ENCODE measurements around the gene RPP25. TPM values are rescaled to one million over a fixed set of nuclear protein-coding genes. Genes with fewer than 3 reads are reported as not detected.
"Not testable (repeated sequence)": the region's sequence is repeated elsewhere in the genome, so short reads cannot be mapped to it uniquely, and the experiment has no call there.

The RPP25 gene
- total RNA-seq, 1 experiment from 2014 or later = 22.5 TPM

GRCh38 chr15:74924525-74924924 is 32.0 kb downstream of the RPP25 start:
- ChIA-PET CTCF (no interaction called here), POLR2A (ENCODE audit: low non-redundant PET) (no interaction called here)
- Histone ChIP-seq H3K27me3 (replicated peaks; ENCODE audit: insufficient read depth, low read depth, low read length, poor library complexity) (no peaks in the 10 kb centered on the region), H3K4me3 (ENCODE audit: low read depth, low read length, poor library complexity, severe bottlenecking) (no peak overlapping the region), H3K36me3 (ENCODE audit: insufficient read depth, low read length, poor library complexity, severe bottlenecking) (peaks cover 81% of the 10 kb centered on the region), H3K9me3 (ENCODE audit: low read depth, low read length, poor library complexity, severe bottlenecking) (no peaks in the 10 kb centered on the region), H3K4me1 (ENCODE audit: insufficient read depth, low read length, poor library complexity, severe bottlenecking) (no peaks in the 10 kb centered on the region), H3K27ac (ENCODE audit: low read depth, low read length, poor library complexity, severe bottlenecking) (no peak overlapping the region)
- DNase-seq (ENCODE audit: low spot score) = no peak
- intact Hi-C loops (cut with micrococcal nuclease; ENCODE audit: unreplicated experiment) = no loop called here
- BruUV-seq (replicated peaks) = no TSS peak
- TF ChIP-seq EZH2 (IDR thresholded peaks at IDR 0.05; ENCODE audit: borderline replicate concordance, low read depth, low read length, poor library complexity, severe bottlenecking) = no peak
- no peak for TF ChIP-seq CTCF (conservative IDR thresholded peaks at IDR 0.05; ENCODE audit: low read depth, low read length)

DNA sequence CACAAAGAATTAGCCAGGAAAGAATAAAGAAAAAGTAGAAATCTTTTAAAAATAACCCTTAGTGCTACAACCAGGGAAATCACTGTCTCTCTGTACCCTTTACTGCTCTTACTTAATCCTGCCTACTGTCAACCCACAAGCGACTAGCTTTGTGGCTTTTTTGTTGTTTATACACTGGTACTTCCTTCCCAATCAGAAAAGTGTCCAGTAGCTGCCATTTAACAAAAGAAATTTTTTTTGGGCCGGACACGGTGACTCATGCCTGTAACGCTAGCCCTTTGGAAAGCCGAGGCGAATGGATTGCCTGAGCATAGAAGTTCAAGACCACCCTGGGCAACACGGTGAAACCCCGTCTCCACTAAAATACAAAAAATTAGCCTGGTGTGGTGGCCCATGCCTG is 36.1 kb downstream of the RPP25 start:
- no TSS peak for BruUV-seq (replicated peaks)
- CTCF ChIA-PET = no interaction called here
- Histone ChIP-seq H3K36me3 (ENCODE audit: insufficient read depth, low read length, poor library complexity, severe bottlenecking) (peaks cover 74% of the 10 kb centered on the region), H3K9me3 (ENCODE audit: low read depth, low read length, poor library complexity, severe bottlenecking) (no peaks in the 10 kb centered on the region), H3K27me3 (replicated peaks; ENCODE audit: insufficient read depth, low read depth, low read length, poor library complexity) (no peaks in the 10 kb centered on the region), H3K4me1 (ENCODE audit: insufficient read depth, low read length, poor library complexity, severe bottlenecking) (no peaks in the 10 kb centered on the region), H3K27ac (ENCODE audit: low read depth, low read length, poor library complexity, severe bottlenecking) (no peak overlapping the region), H3K4me3 (ENCODE audit: low read depth, low read length, poor library complexity, severe bottlenecking) (no peak overlapping the region)
- intact Hi-C loops (cut with micrococcal nuclease; ENCODE audit: unreplicated experiment) = no loop called here
- no peak for DNase-seq (ENCODE audit: low spot score)
- POLR2A ChIA-PET (ENCODE audit: low non-redundant PET) = no interaction called here
- TF ChIP-seq CTCF (conservative IDR thresholded peaks at IDR 0.05; ENCODE audit: low read depth, low read length) (no peak), EZH2 (IDR thresholded peaks at IDR 0.05; ENCODE audit: borderline replicate concordance, low read depth, low read length, poor library complexity, severe bottlenecking) (no peak)

- POLR2A ChIA-PET (ENCODE audit: low non-redundant PET) = interaction anchor here (0.6 kb wide), 1 partner anchor 709 kb away, joined by 4 read pairs; no protein-coding TSS in a partner anchor
- no peaks in the 10 kb centered on the region for H3K9me3 ChIP-seq (ENCODE audit: low read depth, low read length, poor library complexity, severe bottlenecking)
- H3K27me3 ChIP-seq (replicated peaks; ENCODE audit: insufficient read depth, low read depth, low read length, poor library complexity) = no peaks in the 10 kb centered on the region
- intact Hi-C loops (cut with micrococcal nuclease; ENCODE audit: unreplicated experiment) = no loop called here
- no peaks in the 10 kb centered on the region for H3K4me1 ChIP-seq (ENCODE audit: insufficient read depth, low read length, poor library complexity, severe bottlenecking)
- no TSS peak for BruUV-seq (replicated peaks)
- H3K36me3 ChIP-seq (ENCODE audit: insufficient read depth, low read length, poor library complexity, severe bottlenecking) = peaks cover 63% of the 10 kb centered on the region
- TF ChIP-seq EZH2 (IDR thresholded peaks at IDR 0.05; ENCODE audit: borderline replicate concordance, low read depth, low read length, poor library complexity, severe bottlenecking) (no peak), CTCF (conservative IDR thresholded peaks at IDR 0.05; ENCODE audit: low read depth, low read length) (no peak)
- H3K4me3 ChIP-seq (ENCODE audit: low read depth, low read length, poor library complexity, severe bottlenecking) = no peak overlapping the region
- no peak for DNase-seq (ENCODE audit: low spot score)
- H3K27ac ChIP-seq (ENCODE audit: low read depth, low read length, poor library complexity, severe bottlenecking) = no peak overlapping the region
- CTCF ChIA-PET = no interaction called here
Measured at GRCh38 chr15:74917676-74918075, 38.9 kb downstream of the RPP25 start.

GRCh38 chr15:74913799-74914198 is 42.8 kb downstream of the RPP25 start:
- H3K27ac ChIP-seq (ENCODE audit: low read depth, low read length, poor library complexity, severe bottlenecking); BruUV-seq (replicated peaks); H3K4me3 ChIP-seq (ENCODE audit: low read depth, low read length, poor library complexity, severe bottlenecking); DNase-seq (ENCODE audit: low spot score); POLR2A ChIA-PET (ENCODE audit: low non-redundant PET); H3K4me1 ChIP-seq (ENCODE audit: insufficient read depth, low read length, poor library complexity, severe bottlenecking); intact Hi-C loops (cut with micrococcal nuclease; ENCODE audit: unreplicated experiment); H3K27me3 ChIP-seq (replicated peaks; ENCODE audit: insufficient read depth, low read depth, low read length, poor library complexity); H3K9me3 ChIP-seq (ENCODE audit: low read depth, low read length, poor library complexity, severe bottlenecking): not testable (repeated sequence)
- CTCF ChIA-PET = interaction anchor here (2.1 kb wide), 1 partner anchor 12 kb away, joined by 4 read pairs; no protein-coding TSS in a partner anchor
- H3K36me3 ChIP-seq (ENCODE audit: insufficient read depth, low read length, poor library complexity, severe bottlenecking) = peaks cover 31% of the 10 kb centered on the region

Data from A673 (cell line).